ENCODE results near the gene SEMA4C.

SEMA4C gene

DNA sequence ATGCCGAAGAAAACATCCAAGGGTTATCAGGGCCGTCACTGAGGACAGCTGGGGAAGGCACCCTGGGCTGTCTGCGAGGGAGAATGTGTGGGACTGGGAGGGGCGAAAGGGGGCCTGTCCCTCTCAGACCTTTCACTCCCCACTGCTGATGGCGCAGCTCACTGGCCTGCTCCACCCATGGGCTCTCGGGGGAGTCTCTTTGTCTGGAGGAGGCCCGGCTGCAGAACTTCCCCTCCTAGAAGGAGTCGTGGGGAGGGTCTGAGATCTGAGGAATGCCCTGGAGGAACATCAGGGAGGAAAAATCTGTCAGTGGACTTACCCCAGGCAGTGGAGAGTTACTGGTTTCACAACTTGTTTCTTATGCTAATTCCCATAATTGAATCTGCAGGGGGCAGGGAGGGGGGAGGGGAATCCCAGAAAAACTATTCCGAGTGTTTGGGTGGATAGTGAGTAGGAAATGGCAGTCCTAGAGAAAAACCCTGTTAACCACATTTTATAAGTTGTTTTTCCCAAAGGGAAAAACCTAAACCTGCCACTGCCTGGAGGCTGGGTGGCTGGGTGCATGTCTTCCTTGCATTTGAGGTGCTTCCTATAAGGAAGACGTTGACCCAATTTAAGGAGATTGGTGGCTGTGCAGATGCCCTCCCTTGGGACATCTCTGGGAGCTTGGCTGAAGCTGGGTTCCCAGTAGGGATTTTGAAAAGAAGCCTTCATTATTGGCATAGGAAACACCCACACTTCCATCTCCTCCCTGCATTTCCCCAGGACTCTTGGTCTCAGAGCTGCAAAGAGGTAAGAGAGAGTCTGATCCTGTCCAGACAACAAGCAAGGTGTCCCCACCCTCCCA, 11.7 kb upstream of the SEMA4C start:
- DNase-seq (ENCODE audit: low spot score), result no peak

GRCh38 chr2:96880891-96881273, 11.0 kb upstream of the SEMA4C start:
- no peak for DNase-seq (ENCODE audit: low spot score)

DNA sequence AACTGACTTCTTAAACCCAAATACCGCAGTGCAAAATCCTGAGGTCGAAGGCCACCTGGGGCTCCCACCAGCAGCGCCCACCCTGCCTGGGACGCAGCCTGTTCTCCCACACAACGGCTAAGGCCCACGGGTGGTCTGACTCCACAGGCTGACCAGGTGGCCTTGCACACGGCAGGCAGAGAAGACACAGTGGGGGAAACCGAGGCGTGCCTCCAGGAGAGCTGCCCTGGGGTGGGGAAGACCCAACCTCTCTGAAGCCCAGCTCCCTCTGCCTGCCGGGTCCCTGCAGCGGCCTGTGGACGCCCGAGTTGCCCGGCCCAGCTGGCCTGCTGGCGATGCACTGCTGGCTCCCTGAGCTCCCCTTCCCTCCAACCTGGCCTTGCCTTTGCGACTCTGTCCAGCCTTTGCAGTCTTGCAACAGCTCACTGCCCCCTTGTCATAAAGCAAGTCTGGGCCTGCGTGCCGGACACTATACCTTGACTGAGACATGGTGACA, 9.7 kb upstream of the SEMA4C start:
- DNase-seq (ENCODE audit: low spot score), result no peak

GRCh38 chr2:96878796-96879544, 9.1 kb upstream of the SEMA4C start:
- DNase-seq (ENCODE audit: low spot score), result no peak

GRCh38 chr2:96878171-96878570, 8.3 kb upstream of the SEMA4C start:
- no peak for DNase-seq (ENCODE audit: low spot score)

GRCh38 chr2:96877631-96878092, 7.8 kb upstream of the SEMA4C start:
- no peak for DNase-seq (ENCODE audit: low spot score)

DNA sequence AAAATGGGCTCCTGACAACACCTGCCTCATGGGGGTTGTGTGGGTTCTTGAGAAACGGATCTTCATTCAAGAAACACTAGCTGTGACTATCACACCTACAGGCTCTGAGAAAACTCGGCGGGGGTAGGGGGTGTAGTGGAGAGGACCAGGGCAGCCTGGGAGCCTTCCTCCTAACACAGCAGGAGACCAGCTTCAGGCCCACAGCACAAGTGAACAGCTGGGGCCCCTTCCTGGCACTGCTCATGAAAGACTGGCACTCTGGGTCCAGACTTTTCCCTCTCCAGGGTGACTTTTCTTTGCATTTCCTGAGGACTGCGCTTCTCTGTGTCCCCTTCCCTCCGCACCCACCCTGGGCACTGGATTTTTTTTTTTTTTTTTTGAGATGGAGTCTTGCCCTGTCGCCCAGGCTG, 7.2 kb upstream of the SEMA4C start:
- DNase-seq (ENCODE audit: low spot score), result no peak

DNA sequence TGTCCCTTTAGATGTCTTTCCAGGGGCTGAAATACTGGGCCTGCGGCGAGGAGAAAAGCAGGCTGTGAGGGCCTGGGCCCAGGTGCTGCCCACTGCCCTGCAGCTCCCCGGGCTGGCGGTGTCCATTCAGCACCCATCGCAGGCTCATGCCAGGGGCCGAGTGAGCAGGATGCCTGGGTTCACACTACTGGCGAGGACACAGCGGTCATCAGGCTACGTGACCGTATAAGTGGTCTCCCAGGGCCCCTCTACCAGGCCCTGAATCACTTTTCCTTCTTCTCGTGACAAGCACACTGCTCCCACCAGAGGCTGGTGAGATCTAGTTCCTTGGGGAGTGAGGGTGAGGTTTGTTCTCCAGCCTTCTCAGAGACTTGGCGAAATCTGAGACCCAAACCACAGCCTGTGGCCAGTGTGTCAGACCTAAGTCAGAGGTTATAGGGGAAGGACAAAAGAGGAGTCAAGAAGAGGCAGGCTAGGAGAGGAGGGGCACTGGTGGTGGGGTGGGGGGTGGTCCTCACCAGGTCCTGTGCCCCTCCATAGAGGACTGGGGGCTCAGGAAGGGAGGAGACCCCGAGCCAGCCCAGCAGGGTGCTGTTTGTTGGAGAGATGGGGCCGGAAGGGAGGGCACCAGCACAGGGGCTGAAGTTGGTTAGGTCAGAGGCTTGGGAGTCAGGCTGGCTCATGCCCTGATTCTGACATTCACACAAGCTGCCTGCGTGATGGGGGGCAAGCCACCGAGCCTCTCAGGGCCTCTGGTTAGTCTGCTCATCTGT, 6.6 kb upstream of the SEMA4C start:
- no peak for DNase-seq (ENCODE audit: low spot score)

- DNase-seq (ENCODE audit: low spot score), result no peak
Measured at GRCh38 chr2:96875498-96876268, 5.8 kb upstream of the SEMA4C start.

DNA sequence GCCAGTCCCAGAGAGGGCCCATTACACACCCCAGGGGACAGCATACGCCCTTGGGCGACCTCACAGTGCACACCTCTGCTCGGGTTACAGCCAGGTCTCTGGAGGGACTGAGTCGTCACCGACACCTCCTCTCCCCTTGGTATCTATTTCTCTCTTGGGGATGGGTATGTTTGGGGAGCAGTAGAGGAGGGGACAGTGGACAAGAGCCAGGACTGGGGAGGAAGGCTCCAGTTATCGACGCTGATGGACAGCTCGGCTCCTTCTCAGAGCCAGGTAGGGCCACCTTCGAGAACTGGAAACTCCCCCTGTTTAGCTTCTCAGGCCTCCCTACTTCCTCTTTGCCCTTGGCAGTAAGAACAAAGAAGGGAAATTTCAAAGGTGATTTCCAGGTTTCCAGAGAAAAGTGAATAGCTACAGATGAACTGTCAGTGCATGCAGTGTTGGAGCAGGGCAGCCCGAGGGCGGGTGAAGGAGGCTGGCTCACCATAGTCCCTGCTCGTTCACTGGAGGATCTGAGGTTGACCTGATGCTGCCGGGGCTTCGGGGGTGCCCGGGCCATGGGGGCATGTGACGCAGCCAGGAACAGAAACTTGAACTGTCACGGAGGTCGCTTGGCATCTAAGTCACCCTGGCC, 4.4 kb upstream of the SEMA4C start:
- no peak for DNase-seq (ENCODE audit: low spot score)

GRCh38 chr2:96873651-96874096, 3.8 kb upstream of the SEMA4C start:
- no peak for DNase-seq (ENCODE audit: low spot score)

- no peak for DNase-seq (ENCODE audit: low spot score)
Measured at GRCh38 chr2:96872591-96873349, 2.9 kb upstream of the SEMA4C start.

- DNase-seq (ENCODE audit: low spot score), result peak; percentile 25
Measured at GRCh38 chr2:96870626-96871255, 861 bp upstream of the SEMA4C start.

GRCh38 chr2:96869281-96869821, 529 bp downstream of the SEMA4C start:
- no peak for DNase-seq (ENCODE audit: low spot score)

- no peak for DNase-seq (ENCODE audit: low spot score)
Measured at GRCh38 chr2:96868555-96869280, 1.2 kb downstream of the SEMA4C start.

- DNase-seq (ENCODE audit: low spot score), result no peak
Measured at GRCh38 chr2:96867756-96868554, 1.9 kb downstream of the SEMA4C start.

GRCh38 chr2:96866986-96867755, 2.7 kb downstream of the SEMA4C start:
- DNase-seq (ENCODE audit: low spot score), result no peak

Measured in hematopoietic multipotent progenitor cell treated with erythropoietin and hydrocortisone succinate and interleukin-3 and kit ligand, for 15 days (in vitro differentiated cells).